MM.1S (cell line): ENCODE data around the gene STK36.

ENCODE experiments used
- DNase-seq: peaks from one replicate; pipeline ENCODE4 v3.0.0-alpha.2; 2015
- H2AFZ ChIP-seq: fragments of 300-600 bp; sonication (generic); 2 replicates; pipeline ENCODE4 v1.6.0; 2016; ENCODE audit warnings: antibody characterized with exemption, low read length
- H3F3A ChIP-seq: fragments of 300-600 bp; sonication (generic); 2 replicates; pipeline ENCODE4 v1.6.1; 2016; ENCODE audit warnings: mild to moderate bottlenecking, antibody characterized with exemption, low read length, moderate library complexity, mixed read lengths; ENCODE audit not compliant: insufficient read depth
- H3K27ac ChIP-seq: fragments of 300-600 bp; sonication (generic); 2 replicates; pipeline ENCODE4 v1.5.1; 2016; ENCODE audit warnings: mild to moderate bottlenecking, low read length
- H3K27me3 ChIP-seq: fragments of 300-600 bp; sonication (generic); replicated peaks from 2 replicates; pipeline ENCODE4 v1.6.0; 2016; ENCODE audit warnings: low read length; ENCODE audit not compliant: insufficient read depth
- H3K36me3 ChIP-seq: fragments of 300-600 bp; sonication (generic); replicated peaks from 2 replicates; pipeline ENCODE4 v1.6.1; 2016; ENCODE audit warnings: mild to moderate bottlenecking, low read length, mixed read lengths; ENCODE audit not compliant: insufficient read depth
- H3K4me1 ChIP-seq: fragments of 300-600 bp; sonication (generic); 2 replicates; pipeline ENCODE4 v1.6.1; 2016; ENCODE audit warnings: low read length, mixed read lengths
- H3K4me2 ChIP-seq: fragments of 300-600 bp; sonication (generic); 2 replicates; pipeline ENCODE4 v1.6.0; 2016; ENCODE audit warnings: low read depth, low read length
- H3K4me3 ChIP-seq: fragments of 300-600 bp; sonication (generic); 2 replicates; pipeline ENCODE4 v1.5.1; 2016; ENCODE audit warnings: low read length, mixed read lengths
- H3K79me2 ChIP-seq: fragments of 300-600 bp; sonication (generic); 2 replicates; pipeline ENCODE4 v1.6.1; 2016; ENCODE audit warnings: mixed run types, low read length, mixed read lengths
- H3K9ac ChIP-seq: fragments of 300-600 bp; sonication (generic); 2 replicates; pipeline ENCODE4 v1.6.1; 2016; ENCODE audit warnings: low read length, mixed read lengths
- H3K9me2 ChIP-seq: fragments of 300-600 bp; sonication (generic); replicated peaks from 2 replicates; pipeline ENCODE4 v1.6.1; 2016; ENCODE audit warnings: mild to moderate bottlenecking, low read length, mixed read lengths; ENCODE audit not compliant: insufficient read depth
- H3K9me3 ChIP-seq: fragments of 300-600 bp; sonication (generic); replicated peaks from 2 replicates; pipeline ENCODE4 v1.6.1; 2016; ENCODE audit warnings: mild to moderate bottlenecking, low read length, mixed read lengths; ENCODE audit not compliant: insufficient read depth
- H4K20me1 ChIP-seq: fragments of 300-600 bp; sonication (generic); 2 replicates; pipeline ENCODE4 v1.6.1; 2016; ENCODE audit warnings: mild to moderate bottlenecking, low read length, moderate library complexity, mixed read lengths; ENCODE audit not compliant: insufficient read depth
- EZH2 ChIP-seq: fragments of 300-600 bp; sonication (generic); optimal IDR thresholded peaks from 2 replicates; pipeline ENCODE3; 2017; ENCODE audit warnings: low read depth, mild to moderate bottlenecking, antibody characterized with exemption, low read length, mixed read lengths
- EZH2phosphoT487 ChIP-seq: fragments of 300-600 bp; sonication (generic); IDR thresholded peaks from 2 replicates; pipeline ENCODE4 v1.6.1; 2018; ENCODE audit warnings: antibody characterized with exemption, low read length
- TF ChIP-seq, protein P1 (sequence below): fragments of 300-600 bp; sonication (generic); IDR thresholded peaks from 2 replicates; pipeline ENCODE4 v1.5.1; 2016; ENCODE audit warnings: antibody characterized with exemption, low read length, mixed read lengths

STK36 gene

GRCh38 chr2:218664653-218665052, 7.2 kb upstream of the STK36 start:
- peaks cover 26% of the 10 kb centered on the region for H3K79me2 ChIP-seq
- no peak overlapping the region for H3K27ac ChIP-seq
- H3K4me2 ChIP-seq, result no peak overlapping the region
- DNase-seq, result no peak
- H3K9me3 ChIP-seq, result no peaks in the 10 kb centered on the region
- H3K9ac ChIP-seq, result no peak overlapping the region
- H3K4me3 ChIP-seq, result no peak overlapping the region
- no peaks in the 10 kb centered on the region for H3K27me3 ChIP-seq
- no peaks in the 10 kb centered on the region for H4K20me1 ChIP-seq
- no peaks in the 10 kb centered on the region for H3F3A ChIP-seq
- peaks cover 8% of the 10 kb centered on the region; the same call in 1 of the 2 replicates for H3K4me1 ChIP-seq
- no peak for TF ChIP-seq EZH2phosphoT487
- TF ChIP-seq, protein P1, sequence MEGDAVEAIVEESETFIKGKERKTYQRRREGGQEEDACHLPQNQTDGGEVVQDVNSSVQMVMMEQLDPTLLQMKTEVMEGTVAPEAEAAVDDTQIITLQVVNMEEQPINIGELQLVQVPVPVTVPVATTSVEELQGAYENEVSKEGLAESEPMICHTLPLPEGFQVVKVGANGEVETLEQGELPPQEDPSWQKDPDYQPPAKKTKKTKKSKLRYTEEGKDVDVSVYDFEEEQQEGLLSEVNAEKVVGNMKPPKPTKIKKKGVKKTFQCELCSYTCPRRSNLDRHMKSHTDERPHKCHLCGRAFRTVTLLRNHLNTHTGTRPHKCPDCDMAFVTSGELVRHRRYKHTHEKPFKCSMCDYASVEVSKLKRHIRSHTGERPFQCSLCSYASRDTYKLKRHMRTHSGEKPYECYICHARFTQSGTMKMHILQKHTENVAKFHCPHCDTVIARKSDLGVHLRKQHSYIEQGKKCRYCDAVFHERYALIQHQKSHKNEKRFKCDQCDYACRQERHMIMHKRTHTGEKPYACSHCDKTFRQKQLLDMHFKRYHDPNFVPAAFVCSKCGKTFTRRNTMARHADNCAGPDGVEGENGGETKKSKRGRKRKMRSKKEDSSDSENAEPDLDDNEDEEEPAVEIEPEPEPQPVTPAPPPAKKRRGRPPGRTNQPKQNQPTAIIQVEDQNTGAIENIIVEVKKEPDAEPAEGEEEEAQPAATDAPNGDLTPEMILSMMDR, result no peak
- no peak for TF ChIP-seq EZH2
- H3K36me3 ChIP-seq, result 0 out of 2 replicates have a peak, but pooled peaks cover 3% of the 10 kb centered on the region
- H2AFZ ChIP-seq, result no peak overlapping the region
- H3K9me2 ChIP-seq, result no peaks in the 10 kb centered on the region

GRCh38 chr2:218671097-218671653, 711 bp upstream of the STK36 start:
- Histone ChIP-seq H3K27me3 (no peaks in the 10 kb centered on the region), H2AFZ (peak overlapping the region; percentile 73)
- TF ChIP-seq, protein P1, result no peak
- no peak for TF ChIP-seq EZH2
- no peak for TF ChIP-seq EZH2phosphoT487

GRCh38 chr2:218679119-218679518, 7.2 kb downstream of the STK36 start:
- Histone ChIP-seq H3K36me3 (no peaks in the 10 kb centered on the region), H3K9ac (no peak overlapping the region), H3F3A (no peaks in the 10 kb centered on the region), H3K27me3 (no peaks in the 10 kb centered on the region), H3K9me3 (no peaks in the 10 kb centered on the region), H3K27ac (no peak overlapping the region), H3K9me2 (no peaks in the 10 kb centered on the region), H3K4me2 (no peak overlapping the region), H3K79me2 (no peaks in the 10 kb centered on the region), H3K4me3 (no peak overlapping the region), H3K4me1 (no peaks in the 10 kb centered on the region), H2AFZ (no peak overlapping the region), H4K20me1 (no peaks in the 10 kb centered on the region)
- TF ChIP-seq, protein P1, result no peak
- TF ChIP-seq EZH2 (no peak), EZH2phosphoT487 (no peak)
- no peak for DNase-seq

More at GRCh38 chr2:218671097-218671653, 711 bp upstream of the STK36 start:
- Histone ChIP-seq H3K9me2 (no peaks in the 10 kb centered on the region), H4K20me1 (no peaks in the 10 kb centered on the region), H3K4me1 (peaks cover 10% of the 10 kb centered on the region), H3K36me3 (no peaks in the 10 kb centered on the region), H3F3A (no peaks in the 10 kb centered on the region), H3K9ac (peak overlapping the region; percentile 72), H3K4me3 (peak overlapping the region; percentile 72), H3K79me2 (peaks cover 22% of the 10 kb centered on the region), H3K4me2 (peak overlapping the region; percentile 75), H3K9me3 (no peaks in the 10 kb centered on the region), H3K27ac (peak overlapping the region; percentile 46; the same call in 1 of the 2 replicates)
- DNase-seq, result no peak
